C4-2B (cell line): ENCODE measurements around the gene GABRG3.

Experiments
- ZFX ChIP-seq: fragments of 450-650 bp; IDR thresholded peaks from 2 replicates; pipeline ENCODE4 v1.6.1; 2017
- TF ChIP-seq, protein P1 (sequence below): fragments of 450-650 bp; conservative IDR thresholded peaks from 2 replicates; pipeline ENCODE4 v1.5.1; 2017; ENCODE audit warnings: mild to moderate bottlenecking

- TF ChIP-seq, protein P1, sequence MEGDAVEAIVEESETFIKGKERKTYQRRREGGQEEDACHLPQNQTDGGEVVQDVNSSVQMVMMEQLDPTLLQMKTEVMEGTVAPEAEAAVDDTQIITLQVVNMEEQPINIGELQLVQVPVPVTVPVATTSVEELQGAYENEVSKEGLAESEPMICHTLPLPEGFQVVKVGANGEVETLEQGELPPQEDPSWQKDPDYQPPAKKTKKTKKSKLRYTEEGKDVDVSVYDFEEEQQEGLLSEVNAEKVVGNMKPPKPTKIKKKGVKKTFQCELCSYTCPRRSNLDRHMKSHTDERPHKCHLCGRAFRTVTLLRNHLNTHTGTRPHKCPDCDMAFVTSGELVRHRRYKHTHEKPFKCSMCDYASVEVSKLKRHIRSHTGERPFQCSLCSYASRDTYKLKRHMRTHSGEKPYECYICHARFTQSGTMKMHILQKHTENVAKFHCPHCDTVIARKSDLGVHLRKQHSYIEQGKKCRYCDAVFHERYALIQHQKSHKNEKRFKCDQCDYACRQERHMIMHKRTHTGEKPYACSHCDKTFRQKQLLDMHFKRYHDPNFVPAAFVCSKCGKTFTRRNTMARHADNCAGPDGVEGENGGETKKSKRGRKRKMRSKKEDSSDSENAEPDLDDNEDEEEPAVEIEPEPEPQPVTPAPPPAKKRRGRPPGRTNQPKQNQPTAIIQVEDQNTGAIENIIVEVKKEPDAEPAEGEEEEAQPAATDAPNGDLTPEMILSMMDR: no peak
- TF ChIP-seq ZFX: no peak
Measured at GRCh38 chr15:27214032-27214431, 243.1 kb downstream of the GABRG3 start.
